K562 (cell line): Measurements from ENCODE around the gene HMX2. TPM values are rescaled to one million over a fixed set of nuclear protein-coding genes. Genes with fewer than 3 reads are reported as not detected.

Experiments
- CBFB ChIP-seq: sonication (generic); formaldehyde crosslinking; IDR thresholded peaks from 2 replicates; pipeline ENCODE4 v1.4.0; 2020; ENCODE audit warnings: mild to moderate bottlenecking, missing genetic modification reagents
- ELF4 ChIP-seq: fragments of 450-650 bp; formaldehyde crosslinking; IDR thresholded peaks from 2 replicates; pipeline ENCODE4 v1.4.0; 2022; ENCODE audit warnings: missing genetic modification characterization
- HIVEP1 ChIP-seq: fragments of 250-450 bp; sonication (Bioruptor Pico); IDR thresholded peaks from 2 replicates; pipeline ENCODE4 v1.4.0; 2020; ENCODE audit warnings: mild to moderate bottlenecking
- HMBOX1 ChIP-seq: sonication (generic); IDR thresholded peaks from 2 replicates; pipeline ENCODE4 v1.6.1; 2016
- JUND ChIP-seq, 2 experiments: IDR thresholded peaks; 2 replicates in 1 of 2; 3 replicates in 1 of 2; pipeline ENCODE4 v1.6.1; 2011; ENCODE audit warnings: borderline replicate concordance in 2 of 2, low read depth in 2 of 2, low read length in 2 of 2, improper control_type of control experiment in 1 of 2, missing biosample characterization in 1 of 2, missing genetic modification characterization in 1 of 2, missing genetic modification reagents in 1 of 2
- KLF6 ChIP-seq: fragments of 250-450 bp; sonication (Bioruptor Pico); IDR thresholded peaks from 2 replicates; pipeline ENCODE4 v1.4.0; 2020; ENCODE audit warnings: mild to moderate bottlenecking, moderate library complexity, borderline replicate concordance
- MITF ChIP-seq: IDR thresholded peaks from 2 replicates; pipeline ENCODE4 v1.6.1; 2014; ENCODE audit warnings: antibody characterized with exemption
- NCOA6 ChIP-seq: fragments of 450-650 bp; IDR thresholded peaks from 2 replicates; pipeline ENCODE4 v1.6.1; 2017; ENCODE audit warnings: mild to moderate bottlenecking
- NFXL1 ChIP-seq: fragments of 450-650 bp; formaldehyde crosslinking; IDR thresholded peaks from 2 replicates; pipeline ENCODE4 v1.4.0; 2021; ENCODE audit warnings: mild to moderate bottlenecking
- POLR2A ChIP-seq: fragments of 450-650 bp; conservative IDR thresholded peaks from 2 replicates; pipeline ENCODE4 v1.6.1; 2016
- PTRF ChIP-seq: fragments of 450-650 bp; IDR thresholded peaks from 2 replicates; pipeline ENCODE4 v1.6.1; 2016; ENCODE audit warnings: mild to moderate bottlenecking, missing genetic modification characterization, missing compliant biosample characterization
- RUNX1 ChIP-seq: sonication (generic); IDR thresholded peaks from 2 replicates; pipeline ENCODE4 v1.6.1; 2016; ENCODE audit warnings: antibody characterized with exemption, low read depth
- ZBTB49 ChIP-seq: sonication (generic); formaldehyde crosslinking; IDR thresholded peaks from 2 replicates; pipeline ENCODE4 v1.8.0; 2022; ENCODE audit warnings: missing genetic modification reagents, mild to moderate bottlenecking, borderline replicate concordance
- ZBTB9 ChIP-seq: fragments of 450-650 bp; formaldehyde crosslinking; IDR thresholded peaks from 2 replicates; pipeline ENCODE4 v1.4.0; 2020; ENCODE audit warnings: mild to moderate bottlenecking, moderate library complexity
- ZC3H8 ChIP-seq: fragments of 450-650 bp; IDR thresholded peaks from 2 replicates; pipeline ENCODE4 v1.6.1; 2017
- ZNF347 ChIP-seq: fragments of 450-650 bp; formaldehyde crosslinking; IDR thresholded peaks from 2 replicates; pipeline ENCODE4 v1.4.0; 2020; ENCODE audit warnings: low read depth, mild to moderate bottlenecking, moderate library complexity
- polyA plus RNA-seq, 8 experiments: library from polyadenylated mRNA; depleted of rRNA in 4 of 8; stranded (reverse) in 5 of 8; unstranded in 3 of 8; fragments of >200 nt; fragmentation: Nextera tagmentation in 2 of 8; fragmentation: Illumina TruSeq in 1 of 8; extraction: Ambion mirVana in 2 of 8; extraction: Trizol in 1 of 8; gene quantifications; 2 replicates each; pipeline versions ENCODE4 v1.2.1 to v1.2.3, GENCODE V29; 2011 to 2014; ENCODE audit warnings: inconsistent platforms in 1 of 8, missing spikeins in 1 of 8
- total RNA-seq, 7 experiments: library from RNA; depleted of rRNA in 6 of 7; stranded (reverse); fragments of >200 nt in 6 of 7; fragmentation: Illumina TruSeq in 2 of 7; extraction: Trizol in 2 of 7; gene quantifications; 2 replicates each; pipeline versions ENCODE4 v1.2.1 to v1.2.3, GENCODE V29; 2011 to 2021; ENCODE audit warnings: low replicate concordance in 1 of 7
- TF ChIP-seq, protein P1 (sequence below), 3 experiments: fragments of 200-800 bp in 1 of 3; sonication (Bioruptor generic) in 1 of 3; sonication (generic) in 1 of 3; formaldehyde crosslinking in 1 of 3; IDR thresholded peaks; 2 replicates each; pipeline versions ENCODE4 v1.6.1 to v1.8.0; 2016 to 2022; ENCODE audit warnings: mild to moderate bottlenecking in 2 of 3, missing compliant biosample characterization in 2 of 3, missing genetic modification characterization in 2 of 3, missing genetic modification reagents in 1 of 3
- TF ChIP-seq, protein P2 (sequence below): fragments of 250-450 bp; sonication (Bioruptor Pico); IDR thresholded peaks from 2 replicates; pipeline ENCODE4 v1.4.0; 2020; ENCODE audit warnings: mild to moderate bottlenecking

Gene HMX2
- total and polyA plus RNA-seq, 9 of the 15 experiments (the other 6 are each of a cell fraction or from before 2014, with no cell fraction given), result 0.07 to 0.58 (median 0.09) TPM; not detected in 2

- TF ChIP-seq, protein P1, sequence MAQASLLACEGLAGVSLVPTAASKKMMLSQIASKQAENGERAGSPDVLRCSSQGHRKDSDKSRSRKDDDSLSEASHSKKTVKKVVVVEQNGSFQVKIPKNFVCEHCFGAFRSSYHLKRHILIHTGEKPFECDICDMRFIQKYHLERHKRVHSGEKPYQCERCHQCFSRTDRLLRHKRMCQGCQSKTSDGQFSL (CRISPR knock-in tag; IDR thresholded peaks at IDR 0.05), result no peak
- TF ChIP-seq, protein P1 (tag; IDR thresholded peaks at IDR 0.05), result peak in 1 of 2 experiments; percentile 71; a peak in 2 of 4 replicates
- TF ChIP-seq KLF6 (CRISPR knock-in tag) (no peak), POLR2A (peak; percentile 75), ELF4 (CRISPR knock-in tag) (no peak), ZC3H8 (no peak), PTRF (tag) (no peak), RUNX1 (no peak), NFXL1 (no peak), HMBOX1 (no peak), HIVEP1 (CRISPR knock-in tag) (no peak), MITF (no peak), ZBTB9 (no peak), JUND (IDR thresholded peaks at IDR 0.05; ENCODE audit: borderline replicate concordance, low read depth, low read length) (no peak), JUND (tag; IDR thresholded peaks at IDR 0.05; ENCODE audit: borderline replicate concordance, low read depth, low read length) (no peak), ZNF347 (CRISPR knock-in tag) (no peak), NCOA6 (no peak), CBFB (CRISPR knock-in tag) (no peak), ZBTB49 (CRISPR knock-in tag) (no peak)
- TF ChIP-seq, protein P2, sequence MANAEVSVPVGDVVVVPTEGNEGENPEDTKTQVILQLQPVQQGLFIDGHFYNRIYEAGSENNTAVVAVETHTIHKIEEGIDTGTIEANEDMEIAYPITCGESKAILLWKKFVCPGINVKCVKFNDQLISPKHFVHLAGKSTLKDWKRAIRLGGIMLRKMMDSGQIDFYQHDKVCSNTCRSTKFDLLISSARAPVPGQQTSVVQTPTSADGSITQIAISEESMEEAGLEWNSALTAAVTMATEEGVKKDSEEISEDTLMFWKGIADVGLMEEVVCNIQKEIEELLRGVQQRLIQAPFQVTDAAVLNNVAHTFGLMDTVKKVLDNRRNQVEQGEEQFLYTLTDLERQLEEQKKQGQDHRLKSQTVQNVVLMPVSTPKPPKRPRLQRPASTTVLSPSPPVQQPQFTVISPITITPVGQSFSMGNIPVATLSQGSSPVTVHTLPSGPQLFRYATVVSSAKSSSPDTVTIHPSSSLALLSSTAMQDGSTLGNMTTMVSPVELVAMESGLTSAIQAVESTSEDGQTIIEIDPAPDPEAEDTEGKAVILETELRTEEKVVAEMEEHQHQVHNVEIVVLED (CRISPR knock-in tag), result no peak
Observed at GRCh38 chr10:123135415-123136141, 12.4 kb upstream of the HMX2 start, which contains the start of gene HMX3 (continued).
